Naive thymus-derived CD8-positive, alpha-beta T cell (primary cell): ENCODE measurements around the gene ZSWIM3. TPM values are rescaled to one million over a fixed set of nuclear protein-coding genes. Genes with fewer than 3 reads are reported as not detected.
"Not testable (repeated sequence)": the region's sequence is repeated elsewhere in the genome, so short reads cannot be mapped to it uniquely, and the experiment has no call there.

Experiments used
- ATAC-seq, 2 donors: fragments of 150-1000 bp; cut with Tn5 transposase in 1 of 2; sonication (Bioruptor Pico), chemical (Tn5 transposase) in 1 of 2; 1 replicate in 1 of 2; 2 replicates in 1 of 2; pipeline ENCODE4 v1.10.0; 2021; ENCODE audit warnings: mild to moderate bottlenecking in 2 of 2, moderate library complexity in 2 of 2
- POLR2A ChIA-PET: fragments of 350-600 bp; sonication (Branson Sonifier 250); formaldehyde crosslinking; loops from one replicate; lab custom pipeline; 2021; ENCODE audit warnings: antibody characterized with exemption; lab: Charles Lee
- DNase-seq, 10 donors: peaks; one replicate each; pipeline versions ENCODE4 v3.0.0 to v3.0.0-alpha.2; 2020 to 2022
- H3K27ac Mint-ChIP-seq, 10 donors: one replicate each; pipeline ENCODE4 v1.8.0; 2020 to 2022; ENCODE audit warnings: mild to moderate bottlenecking in 10 of 10, mixed read lengths in 10 of 10, moderate library complexity in 4 of 10, inconsistent platforms in 1 of 10
- H3K27me3 Mint-ChIP-seq, 5 donors: one replicate each; pipeline ENCODE4 v1.8.0; 2021 to 2022; ENCODE audit warnings: mixed read lengths in 5 of 5
- H3K36me3 Mint-ChIP-seq, 3 donors: one replicate each; pipeline ENCODE4 v1.8.0; 2020 to 2022; ENCODE audit warnings: mixed read lengths in 3 of 3, mild to moderate bottlenecking in 2 of 3, inconsistent platforms in 1 of 3
- H3K4me1 Mint-ChIP-seq, 4 donors: one replicate each; pipeline ENCODE4 v1.8.0; 2021 to 2022; ENCODE audit warnings: mixed read lengths in 4 of 4
- H3K4me3 Mint-ChIP-seq, 10 donors: one replicate each; pipeline ENCODE4 v1.8.0; 2020 to 2022; ENCODE audit warnings: mild to moderate bottlenecking in 10 of 10, mixed read lengths in 10 of 10, moderate library complexity in 6 of 10, inconsistent platforms in 1 of 10
- H3K9me3 Mint-ChIP-seq, 9 donors: one replicate each; pipeline ENCODE4 v1.8.0; 2020 to 2022; ENCODE audit warnings: mixed read lengths in 9 of 9, mild to moderate bottlenecking in 3 of 9, inconsistent platforms in 1 of 9, moderate library complexity in 1 of 9
- polyA plus RNA-seq, 3 donors: library from polyadenylated mRNA; unstranded; fragments of 300-500 nt; fragmentation: Illumina TruSeq; gene quantifications; one replicate each; pipeline ENCODE4 v1.2.3, GENCODE V29; 2021
- total RNA-seq, 8 experiments: library from RNA in 2 of 8; stranded (reverse) in 2 of 8; gene quantifications; one replicate each; pipeline ENCODE4 v1.2.3 and lab custom pipeline; 2021 to 2026

ZSWIM3 gene
- total and polyA plus RNA-seq, 5 experiments from 2014 or later: 0.35 to 4.4 (median 2.1) TPM

GRCh38 chr20:45821947-45822346 is 35.5 kb upstream of the ZSWIM3 start:
- Mint-ChIP-seq H3K27ac (no peak overlapping the region), H3K27me3 (peaks cover 11 to 50% (median 27%) of the 10 kb centered on the region in 5 donors), H3K4me3 (peak overlapping the region in 1 of 10 donors; percentile 26), H3K36me3 (peaks cover 0 to 3% (median 0%) of the 10 kb centered on the region in 3 donors), H3K4me1 (peaks cover 12 to 27% (median 19%) of the 10 kb centered on the region in 4 donors), H3K9me3 (no peaks in the 10 kb centered on the region)
- no peak for ATAC-seq
- POLR2A ChIA-PET: interaction anchor here (0.6 to 1.2 kb wide), 3 partner anchors 9 to 498 kb away, joined by 3 to 4 read pairs (median 3); partner anchors contain the start of gene UBE2C
- DNase-seq: no peak

- Mint-ChIP-seq H3K4me1 (peaks cover 12 to 27% (median 19%) of the 10 kb centered on the region in 4 donors), H3K27me3 (peaks cover 11 to 50% (median 27%) of the 10 kb centered on the region in 5 donors), H3K36me3 (peaks cover 0 to 3% (median 0%) of the 10 kb centered on the region in 3 donors), H3K4me3 (peak overlapping the region in 6 of 10 donors; percentile 15 to 86 (median 34)), H3K27ac (no peak overlapping the region), H3K9me3 (no peaks in the 10 kb centered on the region)
- POLR2A ChIA-PET: interaction anchor here (0.7 to 1.6 kb wide), 3 partner anchors 10 to 116 kb away, joined by 3 read pairs; partner anchors contain the start of gene UBE2C
- ATAC-seq (peak in 1 of 2 donors; percentile 27), DNase-seq (no peak)
Observed at GRCh38 chr20:45822857-45823256, 34.6 kb upstream of the ZSWIM3 start.

GRCh38 chr20:45823949-45824835 is 33.2 kb upstream of the ZSWIM3 start:
- H3K4me1 Mint-ChIP-seq: peaks cover 12 to 27% (median 19%) of the 10 kb centered on the region in 4 donors
- POLR2A ChIA-PET: interaction anchor here (0.5 to 1.6 kb wide), 8 partner anchors 11 to 1656 kb away, joined by 3 to 7 read pairs (median 4); partner anchors contain the start of genes ACOT8, PCIF1 and ZSWIM3
- peak; percentile 26 to 74 (median 38) for DNase-seq
- H3K36me3 Mint-ChIP-seq: peaks cover 0 to 3% (median 0%) of the 10 kb centered on the region in 3 donors
- peaks cover 9 to 49% (median 22%) of the 10 kb centered on the region in 5 donors for H3K27me3 Mint-ChIP-seq
- peak overlapping the region; percentile 66 to 91 (median 82) for H3K4me3 Mint-ChIP-seq
- H3K9me3 Mint-ChIP-seq: no peaks in the 10 kb centered on the region
- H3K27ac Mint-ChIP-seq: peak overlapping the region in 8 of 10 donors; percentile 37 to 81 (median 56)
- ATAC-seq: peak; percentile 77 to 86

- no peaks in the 10 kb centered on the region for H3K36me3 Mint-ChIP-seq
- POLR2A ChIA-PET: interaction anchor here (1.4 kb wide), 1 partner anchor 108 kb away, joined by 5 read pairs; the partner anchor contains the start of gene PCIF1
- H3K4me3 Mint-ChIP-seq: no peak overlapping the region
- peaks cover 9 to 34% (median 22%) of the 10 kb centered on the region in 5 donors for H3K27me3 Mint-ChIP-seq
- no peaks in the 10 kb centered on the region for H3K9me3 Mint-ChIP-seq
- no peak overlapping the region for H3K27ac Mint-ChIP-seq
- no peak for DNase-seq
- peaks cover 11 to 27% (median 19%) of the 10 kb centered on the region in 4 donors for H3K4me1 Mint-ChIP-seq
- ATAC-seq: no peak
Observed at GRCh38 chr20:45826381-45827019, 30.9 kb upstream of the ZSWIM3 start.

- Mint-ChIP-seq H3K4me3 (no peak within 1 kb of the TSS), H3K36me3 (no peaks in the 10 kb centered on the region), H3K4me1 (peaks cover 11 to 24% (median 19%) of the 10 kb centered on the region in 4 donors), H3K9me3 (no peaks in the 10 kb centered on the region), H3K27ac (no peak within 1 kb of the TSS), H3K27me3 (peaks cover 6 to 28% (median 19%) of the 10 kb centered on the region in 5 donors)
- DNase-seq: no peak
- POLR2A ChIA-PET: no interaction called here
- ATAC-seq: no peak
Observed at GRCh38 chr20:45827030-45827652, 30.3 kb upstream of the ZSWIM3 start, which contains the start of gene TNNC2. TNNC2 (minus strand) TSS chr20:45827312; CDS start chr20:45827248, 64 bp downstream.

- no peaks in the 10 kb centered on the region for H3K9me3 Mint-ChIP-seq
- peaks cover 9 to 19% (median 16%) of the 10 kb centered on the region in 4 donors for H3K4me1 Mint-ChIP-seq
- ATAC-seq: no peak
- no peaks in the 10 kb centered on the region for H3K36me3 Mint-ChIP-seq
- POLR2A ChIA-PET: interaction anchor here (0.8 kb wide), 1 partner anchor 11 kb away, joined by 5 read pairs; no protein-coding TSS in a partner anchor
- no peak overlapping the region for H3K4me3 Mint-ChIP-seq
- H3K27ac Mint-ChIP-seq: no peak overlapping the region
- H3K27me3 Mint-ChIP-seq: peaks cover 4 to 22% (median 15%) of the 10 kb centered on the region in 5 donors
- no peak for DNase-seq
Observed at GRCh38 chr20:45827712-45828111, 29.7 kb upstream of the ZSWIM3 start.

- Mint-ChIP-seq H3K27ac (no peak overlapping the region), H3K36me3 (no peaks in the 10 kb centered on the region), H3K9me3 (no peaks in the 10 kb centered on the region), H3K4me3 (no peak overlapping the region), H3K4me1 (peaks cover 11 to 23% (median 19%) of the 10 kb centered on the region in 4 donors), H3K27me3 (peaks cover 3 to 16% (median 13%) of the 10 kb centered on the region in 5 donors)
- POLR2A ChIA-PET: interaction anchor here (0.7 to 0.8 kb wide), 2 partner anchors 8 to 12 kb away, joined by 3 to 5 read pairs; no protein-coding TSS in a partner anchor
- DNase-seq: no peak
- ATAC-seq: no peak
Observed at GRCh38 chr20:45828589-45828988, 28.8 kb upstream of the ZSWIM3 start.

- H3K27ac Mint-ChIP-seq, DNase-seq, H3K36me3 Mint-ChIP-seq, H3K4me3 Mint-ChIP-seq, H3K9me3 Mint-ChIP-seq, ATAC-seq, H3K27me3 Mint-ChIP-seq: not testable (repeated sequence)
- peaks cover 3 to 17% (median 12%) of the 10 kb centered on the region in 4 donors for H3K4me1 Mint-ChIP-seq
- POLR2A ChIA-PET: interaction anchor here (0.6 kb wide), 1 partner anchor 715 kb away, joined by 3 read pairs; no protein-coding TSS in a partner anchor
Observed at GRCh38 chr20:45829673-45830106, 27.7 kb upstream of the ZSWIM3 start.

- Mint-ChIP-seq H3K9me3 (no peaks in the 10 kb centered on the region), H3K4me1 (peaks cover 3 to 18% (median 14%) of the 10 kb centered on the region in 4 donors), H3K27me3 (peaks cover 0 to 4% (median 2%) of the 10 kb centered on the region in 5 donors), H3K4me3 (peak overlapping the region; percentile 77 to 95 (median 90)), H3K36me3 (no peaks in the 10 kb centered on the region), H3K27ac (peak overlapping the region in 4 of 10 donors; percentile 47 to 91 (median 62))
- POLR2A ChIA-PET: interaction anchor here (0.9 to 2.2 kb wide), 3 partner anchors 20 to 102 kb away, joined by 3 to 18 read pairs (median 4); partner anchors contain the start of genes ACOT8, PCIF1, UBE2C and ZSWIM3
- DNase-seq (no peak), ATAC-seq (no peak)
Observed at GRCh38 chr20:45832619-45833018, 24.8 kb upstream of the ZSWIM3 start.

- no peaks in the 10 kb centered on the region for H3K36me3 Mint-ChIP-seq
- H3K4me1 Mint-ChIP-seq: peaks cover 3 to 18% (median 14%) of the 10 kb centered on the region in 4 donors
- H3K4me3 Mint-ChIP-seq: peak within 1 kb of the TSS; percentile 77 to 95 (median 90)
- peak in 5 of 10 donors; percentile 3 to 36 (median 23) for DNase-seq
- H3K27me3 Mint-ChIP-seq: peaks cover 0 to 4% (median 2%) of the 10 kb centered on the region in 5 donors
- H3K27ac Mint-ChIP-seq: peak within 1 kb of the TSS; percentile 31 to 91 (median 77)
- no peaks in the 10 kb centered on the region for H3K9me3 Mint-ChIP-seq
- ATAC-seq: peak; percentile 67 to 83
- POLR2A ChIA-PET: interaction anchor here (0.9 to 2.2 kb wide), 7 partner anchors 15 to 120 kb away, joined by 3 to 18 read pairs (median 4); partner anchors contain the start of genes ACOT8, CTSA, NEURL2 and PCIF1
Observed at GRCh38 chr20:45833030-45833882, 24.2 kb upstream of the ZSWIM3 start, which contains the start of gene SNX21. SNX21 (plus strand) TSS chr20:45833799; CDS start chr20:45833920, 121 bp downstream.
